Spleen (tissue), 11 donors: ENCODE measurements around the gene PTPRO. TPM values are rescaled to one million over a fixed set of nuclear protein-coding genes. Genes with fewer than 3 reads are reported as not detected.
A peak's percentile ranks its signal among the peaks of the same experiment; 100 is the strongest.

Source experiments
- DNase-seq: peaks from one replicate; pipeline ENCODE4 v3.0.0-alpha.2; 2020
- H3K27ac ChIP-seq, 8 donors: fragments of 200-600 bp; sonication (generic) in 7 of 8; 1 replicate in 4 of 8; 2 replicates in 4 of 8; pipeline versions ENCODE4 v1.5.0 to v1.8.0; 2016 to 2021; ENCODE audit warnings: inconsistent platforms in 4 of 8, mild to moderate bottlenecking in 4 of 8, moderate library complexity in 1 of 8
- H3K27me3 ChIP-seq, 7 donors: fragments of 200-600 bp; sonication (generic) in 6 of 7; replicated peaks in 1 of 7; 1 replicate in 4 of 7; 2 replicates in 3 of 7; pipeline versions ENCODE4 v1.5.0 to v1.8.0; 2016 to 2021; ENCODE audit warnings: inconsistent platforms in 3 of 7, mild to moderate bottlenecking in 1 of 7
- H3K36me3 ChIP-seq, 6 donors: fragments of 200-600 bp; sonication (generic) in 5 of 6; 1 replicate in 4 of 6; 2 replicates in 2 of 6; pipeline versions ENCODE4 v1.5.0 to v1.8.0; 2016 to 2021; ENCODE audit warnings: inconsistent platforms in 2 of 6
- H3K4me1 ChIP-seq, 6 donors: fragments of 200-600 bp; sonication (generic) in 5 of 6; 1 replicate in 3 of 6; 2 replicates in 3 of 6; pipeline versions ENCODE4 v1.5.0 to v1.8.0; 2016 to 2021; ENCODE audit warnings: inconsistent platforms in 3 of 6
- H3K4me3 ChIP-seq, 8 donors: fragments of 200-600 bp; sonication (generic) in 7 of 8; 1 replicate in 4 of 8; 2 replicates in 4 of 8; pipeline versions ENCODE4 v1.5.0 to v1.8.0; 2016 to 2021; ENCODE audit warnings: inconsistent platforms in 4 of 8, mild to moderate bottlenecking in 4 of 8, moderate library complexity in 2 of 8
- H3K9me3 ChIP-seq, 8 donors: fragments of 200-600 bp; sonication (generic) in 7 of 8; 1 replicate in 4 of 8; 2 replicates in 4 of 8; pipeline versions ENCODE4 v1.5.0 to v1.8.0; 2016 to 2021; ENCODE audit warnings: inconsistent platforms in 4 of 8
- CTCF ChIP-seq, 11 experiments: fragments of 200-600 bp in 7 of 11; fragments of 450-650 bp in 4 of 11; sonication (generic) in 4 of 11; IDR thresholded peaks in 8 of 11; conservative IDR thresholded peaks in 3 of 11; 1 replicate in 7 of 11; 2 replicates in 4 of 11; pipeline versions ENCODE4 v1.4.0 to v1.8.0; 2016 to 2021; ENCODE audit warnings: antibody characterized with exemption in 11 of 11, inconsistent platforms in 4 of 11, mild to moderate bottlenecking in 1 of 11
- POLR2A ChIP-seq, 3 donors: fragments of 450-650 bp; IDR thresholded peaks; one replicate each; pipeline ENCODE4 v1.5.1; 2017; ENCODE audit warnings: antibody characterized with exemption in 3 of 3, mild to moderate bottlenecking in 1 of 3
- POLR2AphosphoS5 ChIP-seq, 3 donors: sonication (generic); formaldehyde crosslinking; IDR thresholded peaks; one replicate each; pipeline ENCODE4 v1.5.1; 2017; ENCODE audit warnings: antibody characterized with exemption in 3 of 3
- WGBS, 5 donors: extraction: QIAGEN DNeasy Blood & Tissue Kit in 3 of 5; methylation state at CpG; one replicate each; pipeline versions ENCODE4 v1.1.5 to v1.1.7; 2013 to 2018; 5-methylcytosine and 5-hydroxymethylcytosine counted together
- intact Hi-C: fragments of 100-400 bp; cut with DNase I; formaldehyde crosslinking; loops from one replicate; pipeline ENCODE4 v1.15.0; 2023; ENCODE audit warnings: low total_unique reads
- polyA plus RNA-seq, 3 donors: library from polyadenylated mRNA; stranded (reverse); fragments of 200-250 nt; gene quantifications; one replicate each; pipeline ENCODE4 v1.2.1, GENCODE V29; 2013
- total RNA-seq, 7 donors: library from RNA; depleted of rRNA in 3 of 7; stranded (reverse); fragments of >200 nt in 3 of 7; fragmentation: NEBNext Ultra II Directional in 4 of 7; extraction: Animal tissue kit (Norgen Biotek cat#: 25700) in 4 of 7; gene quantifications; one replicate each; pipeline versions ENCODE4 v1.1.0 to v1.2.1, GENCODE V29; 2016 to 2021
- donor health status: healthy with polysubstance abuse.
- donor health status: DM: no; HTN: no; CAD: no; lungs with moderate emphysema.
- donor health status: DM: no; HTN: no; CAD: no.
- donor health status: Bipolar disorder and iron deficiency.
- donor health status: healthy.
- donor health status: DM: no; HTN: no; CAD: no.
- donor health status: DM: yes; HTN: yes; CAD: no.

The PTPRO gene
- total and polyA plus RNA-seq, 10 donors = 2.3 to 12.2 (median 5.6) TPM

GRCh38 chr12:15530361-15530760 is 208.1 kb downstream of the PTPRO start:
- intact Hi-C loops = loop anchor here (10.0 kb wide), 1 partner anchor 54 kb away; no protein-coding TSS in a partner anchor
- peaks cover 0 to 26% (median 7%) of the 10 kb centered on the region in 6 donors for H3K4me1 ChIP-seq
- H3K27me3 ChIP-seq = no peaks in the 10 kb centered on the region
- H3K27ac ChIP-seq = no peak overlapping the region
- no peak for DNase-seq
- TF ChIP-seq POLR2A (IDR thresholded peaks at IDR 0.05) = no peak
- no peak for TF ChIP-seq POLR2AphosphoS5 (IDR thresholded peaks at IDR 0.05)
- TF ChIP-seq CTCF (IDR thresholded peaks at IDR 0.05 in 8 of 11, conservative IDR thresholded peaks at IDR 0.05 in 3 of 11) = no peak
- no peaks in the 10 kb centered on the region for H3K36me3 ChIP-seq
- peaks cover 0 to 15% (median 9%) of the 10 kb centered on the region in 8 donors for H3K9me3 ChIP-seq
- 91 to 100% (median 93%) methylated on average over 1 of the region's 1 CpG for WGBS, 5 donors
- H3K4me3 ChIP-seq = no peak overlapping the region

- H3K27me3 ChIP-seq = no peaks in the 10 kb centered on the region
- H3K27ac ChIP-seq = no peak overlapping the region
- peaks cover 0 to 15% (median 9%) of the 10 kb centered on the region in 8 donors for H3K9me3 ChIP-seq
- no peak overlapping the region for H3K4me3 ChIP-seq
- WGBS, 5 donors = 33 to 41% (median 38%) methylated on average over 3 of the region's 3 CpGs
- TF ChIP-seq CTCF (IDR thresholded peaks at IDR 0.05 in 8 of 11, conservative IDR thresholded peaks at IDR 0.05 in 3 of 11) = peak in 10 of 11 experiments; percentile 26 to 68 (median 51)
- no peak for TF ChIP-seq POLR2A (IDR thresholded peaks at IDR 0.05)
- no peak for TF ChIP-seq POLR2AphosphoS5 (IDR thresholded peaks at IDR 0.05)
- no peak for DNase-seq
- intact Hi-C loops = loop anchor here (10.0 kb wide), 1 partner anchor 52 kb away; no protein-coding TSS in a partner anchor
- no peaks in the 10 kb centered on the region for H3K36me3 ChIP-seq
- peaks cover 0 to 23% (median 7%) of the 10 kb centered on the region in 6 donors for H3K4me1 ChIP-seq
Measured at GRCh38 chr12:15532364-15532977, 210.2 kb downstream of the PTPRO start.

- intact Hi-C loops = loop anchor here (10.0 kb wide), 1 partner anchor 50 kb away; no protein-coding TSS in a partner anchor
Measured at GRCh38 chr12:15534322-15534721, 212.0 kb downstream of the PTPRO start.

More at GRCh38 chr12:15534322-15534721, 212.0 kb downstream of the PTPRO start:
- peaks cover 0 to 23% (median 7%) of the 10 kb centered on the region in 6 donors for H3K4me1 ChIP-seq
- no peaks in the 10 kb centered on the region for H3K36me3 ChIP-seq
- peak overlapping the region in 1 of 8 donors; percentile 30 for H3K4me3 ChIP-seq
- H3K27ac ChIP-seq = peak overlapping the region in 7 of 8 donors; percentile 17 to 67 (median 47)
- peaks cover 0 to under 1% (median 0%) of the 10 kb centered on the region in 8 donors for H3K9me3 ChIP-seq
- 51 to 62% (median 57%) methylated on average over 3 of the region's 3 CpGs for WGBS, 5 donors
- no peak for DNase-seq
- TF ChIP-seq POLR2AphosphoS5 (IDR thresholded peaks at IDR 0.05) (no peak), POLR2A (IDR thresholded peaks at IDR 0.05) (no peak), CTCF (IDR thresholded peaks at IDR 0.05 in 8 of 11, conservative IDR thresholded peaks at IDR 0.05 in 3 of 11) (no peak)
- no peaks in the 10 kb centered on the region for H3K27me3 ChIP-seq
